Mesothelial cell of epicardium (in vitro differentiated cells): ENCODE measurements around the gene SNAP47. TPM values are rescaled to one million over a fixed set of nuclear protein-coding genes. Genes with fewer than 3 reads are reported as not detected.

Experiments used
- DNase-seq, 2 experiments: peaks; one replicate each; pipeline ENCODE4 v3.0.0; 2021; ENCODE audit warnings: low spot score in 2 of 2; ENCODE audit not compliant: unreplicated experiment in 2 of 2
- H3K27ac Mint-ChIP-seq: 2 replicates; pipeline ENCODE4 v1.8.0; 2021; ENCODE audit warnings: mixed read lengths
- H3K27me3 Mint-ChIP-seq: 2 replicates; pipeline ENCODE4 v1.8.0; 2021; ENCODE audit warnings: low read depth, mixed read lengths
- H3K36me3 Mint-ChIP-seq: 2 replicates; pipeline ENCODE4 v1.8.0; 2021; ENCODE audit warnings: mixed read lengths
- H3K4me1 Mint-ChIP-seq: 2 replicates; pipeline ENCODE4 v1.8.0; 2021; ENCODE audit warnings: mixed read lengths
- H3K4me3 Mint-ChIP-seq: 2 replicates; pipeline ENCODE4 v1.8.0; 2021; ENCODE audit warnings: mild to moderate bottlenecking, moderate library complexity, mixed read lengths
- H3K9me3 Mint-ChIP-seq: 2 replicates; pipeline ENCODE4 v1.8.0; 2021; ENCODE audit warnings: mixed read lengths
- CTCF ChIP-seq: fragments of 200-600 bp; sonication (generic); IDR thresholded peaks from one replicate; pipeline ENCODE4 v1.5.0; 2021; ENCODE audit warnings: antibody characterized with exemption; ENCODE audit not compliant: unreplicated experiment
- total RNA-seq: library from RNA; stranded (reverse); gene quantifications from 3 replicates; pipeline ENCODE4 v1.2.1, GENCODE V29; 2021

The SNAP47 gene
- total RNA-seq, 1 donor from 2014 or later, result 42.6 TPM

DNA sequence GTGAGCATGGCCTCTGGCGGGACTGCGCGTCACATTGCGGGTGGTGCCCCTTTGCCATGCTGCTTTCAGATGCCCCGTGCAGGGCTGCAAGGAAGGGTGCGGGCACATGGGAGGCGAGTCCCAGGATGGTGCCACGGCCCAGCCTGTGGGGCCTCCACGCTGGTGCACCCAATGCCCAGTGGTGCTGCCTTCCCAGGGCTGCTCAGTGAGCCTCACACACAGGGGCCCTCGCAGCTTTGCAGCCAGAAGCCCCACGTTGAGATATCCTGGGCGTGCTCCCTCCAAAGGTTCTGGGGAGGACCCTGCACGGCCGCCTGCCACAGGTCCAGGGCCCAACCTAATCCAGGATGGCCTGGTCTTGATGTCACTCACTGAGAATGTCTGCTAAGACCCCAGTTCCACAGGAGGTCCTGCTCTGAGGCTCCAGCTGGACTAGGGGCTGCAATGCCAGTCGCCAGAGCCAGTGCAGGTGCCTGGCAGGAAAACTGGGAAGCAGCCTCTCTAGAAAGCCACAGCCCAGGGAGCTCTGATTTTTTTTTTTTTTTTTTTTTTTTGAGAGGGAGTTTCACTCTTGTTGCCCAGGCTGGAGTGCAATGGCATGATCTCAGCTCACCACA is 46.2 kb downstream of the SNAP47 start:
- no peaks in the 10 kb centered on the region for H3K4me1 Mint-ChIP-seq
- H3K9me3 Mint-ChIP-seq, result no peaks in the 10 kb centered on the region
- H3K27ac Mint-ChIP-seq, result no peak overlapping the region
- H3K36me3 Mint-ChIP-seq, result no peaks in the 10 kb centered on the region
- no peak for TF ChIP-seq CTCF
- peaks cover 8% of the 10 kb centered on the region for H3K27me3 Mint-ChIP-seq
- peak in 1 of 2 experiments; percentile 36 for DNase-seq
- H3K4me3 Mint-ChIP-seq, result no peak overlapping the region

GRCh38 chr1:227782226-227782625 is 47.0 kb downstream of the SNAP47 start:
- Mint-ChIP-seq H3K4me1 (peaks cover 4% of the 10 kb centered on the region), H3K9me3 (no peaks in the 10 kb centered on the region), H3K4me3 (no peak overlapping the region), H3K36me3 (no peaks in the 10 kb centered on the region), H3K27me3 (peaks cover 13% of the 10 kb centered on the region), H3K27ac (no peak overlapping the region)
- peak in 1 of 2 experiments; percentile 21 for DNase-seq
- TF ChIP-seq CTCF, result no peak

DNA sequence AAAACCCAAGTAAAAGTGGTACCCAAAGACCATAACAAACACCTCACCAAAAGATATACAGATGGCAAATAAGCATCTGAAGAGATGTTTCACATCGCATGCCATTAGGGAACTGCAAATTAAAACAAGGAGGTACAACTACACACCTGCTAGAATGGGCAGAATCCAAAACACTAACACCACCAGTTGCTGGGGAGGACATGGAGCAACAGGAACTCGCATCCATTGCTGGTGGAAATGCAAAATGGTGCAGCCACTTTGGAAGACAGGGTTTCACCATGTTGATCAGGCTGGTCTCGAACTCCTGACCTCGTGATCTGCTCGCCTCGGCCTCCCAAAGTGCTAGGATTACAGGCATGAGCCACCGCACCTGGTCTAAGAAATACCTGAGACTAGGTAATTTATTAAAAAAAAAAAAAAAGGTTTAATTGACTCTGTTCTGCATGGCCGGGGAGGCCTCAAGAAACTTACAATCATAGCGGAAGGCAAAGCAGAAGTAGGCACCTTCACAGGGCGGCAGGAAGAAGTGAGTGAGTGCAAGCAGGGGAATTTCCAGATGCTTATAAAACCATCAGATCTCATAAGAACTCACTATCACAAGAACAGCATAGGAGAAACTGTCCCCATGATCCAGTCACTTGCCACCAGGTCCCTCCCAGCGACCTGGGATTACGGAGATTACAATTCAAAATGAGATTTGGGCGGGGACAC is 50.0 kb downstream of the SNAP47 start:
- H3K4me1 Mint-ChIP-seq, result peaks cover 21% of the 10 kb centered on the region
- peaks cover 15% of the 10 kb centered on the region for H3K27me3 Mint-ChIP-seq
- no peak for DNase-seq
- H3K27ac Mint-ChIP-seq, result no peak overlapping the region
- no peak overlapping the region for H3K4me3 Mint-ChIP-seq
- H3K9me3 Mint-ChIP-seq, result no peaks in the 10 kb centered on the region
- H3K36me3 Mint-ChIP-seq, result no peaks in the 10 kb centered on the region
- TF ChIP-seq CTCF, result no peak

GRCh38 chr1:227785805-227786671 is 50.8 kb downstream of the SNAP47 start:
- Mint-ChIP-seq H3K4me1 (peaks cover 24% of the 10 kb centered on the region), H3K4me3 (no peak overlapping the region), H3K36me3 (no peaks in the 10 kb centered on the region), H3K27me3 (peaks cover 15% of the 10 kb centered on the region), H3K27ac (no peak overlapping the region), H3K9me3 (no peaks in the 10 kb centered on the region)
- no peak for TF ChIP-seq CTCF
- peak in 1 of 2 experiments; percentile 33 for DNase-seq

- Mint-ChIP-seq H3K4me1 (peaks cover 32% of the 10 kb centered on the region), H3K27me3 (peaks cover 15% of the 10 kb centered on the region), H3K36me3 (no peaks in the 10 kb centered on the region), H3K4me3 (peak overlapping the region; percentile 78), H3K27ac (peak overlapping the region; percentile 76), H3K9me3 (no peaks in the 10 kb centered on the region)
- peak in 1 of 2 experiments; percentile 33 for DNase-seq
- TF ChIP-seq CTCF, result no peak
These were observed 51.7 kb downstream of the SNAP47 start for GRCh38 chr1:227786673-227787512.
